Psoas muscle (tissue), 8 donors: ENCODE data around the gene ANAPC7. TPM values are rescaled to one million over a fixed set of nuclear protein-coding genes. Genes with fewer than 3 reads are reported as not detected.

ENCODE experiments used
- ATAC-seq, 4 donors: fragments of 200-7000 bp; cut with Tn5 transposase; one replicate each; pipeline ENCODE4 v1.9.1; 2020; ENCODE audit warnings: moderate library complexity in 3 of 4, mild to moderate bottlenecking in 2 of 4
- DNase-seq, 2 donors: peaks; one replicate each; pipeline ENCODE4 v3.0.0-alpha.2; 2020
- H3K27ac ChIP-seq: fragments of 200-600 bp; one replicate; pipeline ENCODE4 v1.8.0; 2022
- H3K27me3 ChIP-seq, 3 donors: fragments of 200-600 bp in 1 of 3; one replicate each; pipeline versions ENCODE4 v1.6.1 to v1.8.0; 2013 to 2022; ENCODE audit warnings: low read length in 2 of 3, mild to moderate bottlenecking in 2 of 3, moderate library complexity in 1 of 3; ENCODE audit not compliant: insufficient read depth in 3 of 3
- H3K36me3 ChIP-seq, 2 donors: fragments of 200-600 bp in 1 of 2; one replicate each; pipeline versions ENCODE4 v1.6.1 to v1.8.0; 2013 to 2022; ENCODE audit warnings: low read depth in 1 of 2, mild to moderate bottlenecking in 1 of 2, moderate library complexity in 1 of 2; ENCODE audit not compliant: insufficient read depth in 1 of 2
- H3K4me1 ChIP-seq: fragments of 200-600 bp; one replicate; pipeline ENCODE4 v1.8.0; 2022
- H3K4me3 ChIP-seq: fragments of 200-600 bp; one replicate; pipeline ENCODE4 v1.8.0; 2022; ENCODE audit warnings: mild to moderate bottlenecking
- H3K9me3 ChIP-seq: fragments of 200-600 bp; one replicate; pipeline ENCODE4 v1.8.0; 2022
- CTCF ChIP-seq: fragments of 200-600 bp; IDR thresholded peaks from one replicate; pipeline ENCODE4 v1.8.0; 2022; ENCODE audit warnings: antibody characterized with exemption
- WGBS, 3 donors: extraction: QIAGEN DNeasy Blood & Tissue Kit; methylation state at CpG; one replicate each; pipeline versions ENCODE4 v1.1.6 to v1.1.7; 2013; 5-methylcytosine and 5-hydroxymethylcytosine counted together
- intact Hi-C, 2 donors: fragments of 100-400 bp; cut with DNase I; formaldehyde crosslinking; loops; one replicate each; pipeline versions ENCODE4 v1.11.0 to v1.14.2; 2022
- polyA plus RNA-seq, 3 donors: library from polyadenylated mRNA; stranded (reverse); fragments of 200-250 nt; gene quantifications; one replicate each; pipeline ENCODE4 v1.2.3, GENCODE V29; 2013
- total RNA-seq, 4 donors: library from RNA; stranded (reverse); fragmentation: NEBNext Ultra II Directional in 2 of 4; extraction: Animal tissue kit (Norgen Biotek cat#: 25700) in 2 of 4; gene quantifications; one replicate each; pipeline versions ENCODE4 v1.2.1 to v1.2.4, GENCODE V29; 2021 to 2023
- donor health status: healthy with polysubstance abuse.
- donor health status: DM: no; HTN: no; CAD: no; lungs with moderate emphysema.
- donor health status: Bipolar disorder and iron deficiency.
- donor health status: healthy.
- donor health status: DM: yes; HTN: yes; CAD: no.
- donor health status: DM: no; HTN: no; CAD: no.
- donor health status: DM: no; HTN: no; CAD: no.
- donor health status: DM: yes; HTN: yes; CAD: no.

The ANAPC7 gene
- total and polyA plus RNA-seq, 7 donors: 20.8 to 43.9 (median 35.1) TPM

GRCh38 chr12:110373962-110374611 lies 29.4 kb downstream of the ANAPC7 start:
- Histone ChIP-seq H3K36me3 (peaks cover 10 to 88% of the 10 kb centered on the region in 2 donors), H3K4me1 (peaks cover 16% of the 10 kb centered on the region), H3K9me3 (no peaks in the 10 kb centered on the region), H3K27ac (peak overlapping the region; percentile 74), H3K4me3 (no peak overlapping the region), H3K27me3 (no peaks in the 10 kb centered on the region)
- WGBS, 3 donors: 82 to 86% (median 85%) methylated on average over 13 of the region's 13 CpGs
- DNase-seq (no peak), ATAC-seq (peak in 3 of 4 donors; percentile 5 to 23 (median 21))
- no peak for TF ChIP-seq CTCF
- intact Hi-C loops: no loop called here

GRCh38 chr12:110373425-110373824 lies 30.1 kb downstream of the ANAPC7 start:
- peaks cover 14% of the 10 kb centered on the region for H3K4me1 ChIP-seq
- H3K4me3 ChIP-seq: no peak overlapping the region
- no peaks in the 10 kb centered on the region for H3K9me3 ChIP-seq
- peaks cover 10 to 81% of the 10 kb centered on the region in 2 donors for H3K36me3 ChIP-seq
- H3K27ac ChIP-seq: peak overlapping the region; percentile 74
- ATAC-seq: peak in 3 of 4 donors; percentile 50 to 74 (median 63)
- H3K27me3 ChIP-seq: no peaks in the 10 kb centered on the region
- no peak for DNase-seq
- no peak for TF ChIP-seq CTCF
- WGBS, 3 donors: 6 to 18% (median 14%) methylated on average over 2 of the region's 2 CpGs
- intact Hi-C loops: no loop called here

GRCh38 chr12:110373025-110373424 lies 30.5 kb downstream of the ANAPC7 start:
- no peak overlapping the region for H3K4me3 ChIP-seq
- H3K4me1 ChIP-seq: peaks cover 14% of the 10 kb centered on the region
- DNase-seq (peak in 1 of 2 donors; percentile 19), ATAC-seq (peak in 3 of 4 donors; percentile 33 to 46 (median 45))
- no peaks in the 10 kb centered on the region for H3K9me3 ChIP-seq
- H3K27me3 ChIP-seq: no peaks in the 10 kb centered on the region
- intact Hi-C loops: no loop called here
- TF ChIP-seq CTCF: no peak
- H3K36me3 ChIP-seq: peaks cover 10 to 77% of the 10 kb centered on the region in 2 donors
- WGBS, 3 donors: 27 to 41% (median 31%) methylated on average over 4 of the region's 4 CpGs
- H3K27ac ChIP-seq: peak overlapping the region; percentile 74

- Histone ChIP-seq H3K9me3 (no peaks in the 10 kb centered on the region), H3K36me3 (peaks cover 10 to 67% of the 10 kb centered on the region in 2 donors), H3K4me3 (no peak overlapping the region), H3K4me1 (peaks cover 14% of the 10 kb centered on the region), H3K27ac (no peak overlapping the region), H3K27me3 (no peaks in the 10 kb centered on the region)
- no peak for TF ChIP-seq CTCF
- no peak for ATAC-seq
- intact Hi-C loops: no loop called here
- DNase-seq: no peak
- 87 to 92% (median 89%) methylated on average over 7 of the region's 7 CpGs for WGBS, 3 donors
Measured at GRCh38 chr12:110372056-110372425, 31.5 kb downstream of the ANAPC7 start.
